DOHH2 (cell line): ENCODE data around the gene SH2D2A.
A peak's percentile ranks its signal among the peaks of the same experiment; 100 is the strongest.

Source experiments
- H3F3A ChIP-seq: fragments of 200-600 bp; sonication (generic), shearing (Covaris generic); 2 replicates; pipeline ENCODE4 v1.6.0; 2016; ENCODE audit warnings: antibody characterized with exemption, mild to moderate bottlenecking; ENCODE audit not compliant: control insufficient read depth, insufficient read depth
- H3K27ac ChIP-seq: fragments of 200-600 bp; sonication (generic); 2 replicates; pipeline ENCODE4 v1.5.1; 2014; ENCODE audit warnings: low read depth, mild to moderate bottlenecking, low read length, moderate library complexity
- H3K27me3 ChIP-seq: fragments of 200-600 bp; sonication (generic); 2 replicates; pipeline ENCODE4 v1.6.1; 2014; ENCODE audit warnings: mild to moderate bottlenecking, low read length, mixed read lengths; ENCODE audit not compliant: control insufficient read depth
- H3K36me3 ChIP-seq: fragments of 200-600 bp; sonication (generic); 2 replicates; pipeline ENCODE4 v1.6.1; 2014; ENCODE audit warnings: mild to moderate bottlenecking, low read length, moderate library complexity, mixed read lengths; ENCODE audit not compliant: control insufficient read depth
- H3K4me1 ChIP-seq: fragments of 200-600 bp; sonication (generic); 2 replicates; pipeline ENCODE4 v1.6.1; 2014; ENCODE audit warnings: mild to moderate bottlenecking, low read length, mixed read lengths; ENCODE audit not compliant: control insufficient read depth
- H3K4me2 ChIP-seq: fragments of 200-600 bp; sonication (generic); 2 replicates; pipeline ENCODE4 v1.6.0; 2014; ENCODE audit warnings: mild to moderate bottlenecking, low read length, moderate library complexity
- H3K4me3 ChIP-seq: fragments of 200-600 bp; sonication (generic); 2 replicates; pipeline ENCODE4 v1.5.1; 2014; ENCODE audit warnings: mild to moderate bottlenecking, low read length, mixed read lengths
- H3K79me2 ChIP-seq: fragments of 200-600 bp; sonication (generic); 2 replicates; pipeline ENCODE4 v1.6.1; 2014; ENCODE audit warnings: mild to moderate bottlenecking, low read length, mixed read lengths; ENCODE audit not compliant: control insufficient read depth
- H3K9me2 ChIP-seq: fragments of 200-600 bp; sonication (generic); replicated peaks from 2 replicates; pipeline ENCODE4 v1.6.1; 2014; ENCODE audit warnings: mild to moderate bottlenecking, low read length, mixed read lengths; ENCODE audit not compliant: control insufficient read depth
- H3K9me3 ChIP-seq: fragments of 200-600 bp; sonication (generic); 2 replicates; pipeline ENCODE4 v1.6.1; 2014; ENCODE audit warnings: antibody characterized with exemption, low read length, mixed read lengths; ENCODE audit not compliant: control insufficient read depth, insufficient read depth
- H4K20me1 ChIP-seq: fragments of 200-600 bp; sonication (generic); 2 replicates; pipeline ENCODE4 v1.6.0; 2014; ENCODE audit warnings: low read depth, mild to moderate bottlenecking, antibody characterized with exemption, low read length, moderate library complexity; ENCODE audit not compliant: control insufficient read depth, insufficient read depth
- CTCF ChIP-seq: fragments of 200-600 bp; sonication (generic); IDR thresholded peaks from one replicate; pipeline ENCODE4 v1.5.1; 2014; ENCODE audit warnings: antibody characterized with exemption, mild to moderate bottlenecking, low read depth, low read length; ENCODE audit not compliant: poor library complexity, severe bottlenecking
- EZH2phosphoT487 ChIP-seq: fragments of 200-600 bp; sonication (generic); IDR thresholded peaks from 2 replicates; pipeline ENCODE4 v1.6.1; 2017; ENCODE audit warnings: borderline replicate concordance, mild to moderate bottlenecking, antibody characterized with exemption, low read length, moderate library complexity, mixed read lengths

The SH2D2A gene

GRCh38 chr1:156859523-156860112, 43.0 kb upstream of the SH2D2A start:
- Histone ChIP-seq H4K20me1 (peaks cover 3% of the 10 kb centered on the region; the same call in 1 of the 2 replicates), H3K9me3 (no peaks in the 10 kb centered on the region), H3K4me2 (peak overlapping the region; percentile 57), H3K79me2 (no peaks in the 10 kb centered on the region), H3K9me2 (no peaks in the 10 kb centered on the region), H3K27me3 (peaks cover 78% of the 10 kb centered on the region), H3K4me3 (no peak overlapping the region), H3K36me3 (no peaks in the 10 kb centered on the region), H3K27ac (no peak overlapping the region), H3F3A (no peaks in the 10 kb centered on the region), H3K4me1 (peaks cover 10% of the 10 kb centered on the region)
- TF ChIP-seq CTCF: no peak
- no peak for TF ChIP-seq EZH2phosphoT487

- H3K79me2 ChIP-seq: no peaks in the 10 kb centered on the region
- H3K4me1 ChIP-seq: peaks cover 10% of the 10 kb centered on the region
- peak within 1 kb of the TSS; percentile 57 for H3K4me2 ChIP-seq
- H4K20me1 ChIP-seq: peaks cover 3% of the 10 kb centered on the region; the same call in 1 of the 2 replicates
- no peak within 1 kb of the TSS for H3K27ac ChIP-seq
- TF ChIP-seq CTCF: no peak
- peak; percentile 92 for TF ChIP-seq EZH2phosphoT487
- H3F3A ChIP-seq: no peaks in the 10 kb centered on the region
- H3K9me2 ChIP-seq: no peaks in the 10 kb centered on the region
- no peaks in the 10 kb centered on the region for H3K36me3 ChIP-seq
- H3K27me3 ChIP-seq: peaks cover 77% of the 10 kb centered on the region
- no peak within 1 kb of the TSS for H3K4me3 ChIP-seq
- H3K9me3 ChIP-seq: no peaks in the 10 kb centered on the region
Measured at GRCh38 chr1:156858959-156859522, 42.4 kb upstream of the SH2D2A start, which contains the start of gene INSRR. Gene INSRR, minus strand, starts transcription at chr1:156859117. Its CDS starts 496 bp downstream, at chr1:156858621.

GRCh38 chr1:156858555-156858956, 41.9 kb upstream of the SH2D2A start:
- H3F3A ChIP-seq: no peaks in the 10 kb centered on the region
- TF ChIP-seq CTCF: no peak
- no peak for TF ChIP-seq EZH2phosphoT487
- H3K9me2 ChIP-seq: no peaks in the 10 kb centered on the region
- no peak overlapping the region for H3K4me2 ChIP-seq
- no peak overlapping the region for H3K4me3 ChIP-seq
- H4K20me1 ChIP-seq: peaks cover 3% of the 10 kb centered on the region; the same call in 1 of the 2 replicates
- no peaks in the 10 kb centered on the region for H3K9me3 ChIP-seq
- H3K36me3 ChIP-seq: no peaks in the 10 kb centered on the region
- H3K79me2 ChIP-seq: no peaks in the 10 kb centered on the region
- H3K27me3 ChIP-seq: peaks cover 73% of the 10 kb centered on the region
- H3K27ac ChIP-seq: no peak overlapping the region
- peaks cover 10% of the 10 kb centered on the region for H3K4me1 ChIP-seq
